ENCODE data around the gene STIL. TPM values are rescaled to one million over a fixed set of nuclear protein-coding genes. Genes with fewer than 3 reads are reported as not detected.

STIL gene
- polyA plus RNA-seq, 2 of the 4 experiments (the other 2 are of a cell fraction), result 10.1 to 21.7 TPM

GRCh38 chr1:47262787-47263413 is 51.0 kb downstream of the STIL start:
- DNase-seq (ENCODE audit: low read depth in 1 of 2, low spot score in 1 of 2), result peak; percentile 48 to 50
- peak; percentile 56 to 73; a peak in 4 of 6 replicates for ATAC-seq
- Histone ChIP-seq H3K9me3 (no peaks in the 10 kb centered on the region), H3K4me1 (no peaks in the 10 kb centered on the region), H3K4me2 (no peak overlapping the region), H3K4me3 (no peak overlapping the region), H3K27ac (no peak overlapping the region)
- WGBS (ENCODE audit: missing lambda C conversion rate), result 83% methylated on average over 1 of the region's 1 CpG
- TF ChIP-seq, protein P1, sequence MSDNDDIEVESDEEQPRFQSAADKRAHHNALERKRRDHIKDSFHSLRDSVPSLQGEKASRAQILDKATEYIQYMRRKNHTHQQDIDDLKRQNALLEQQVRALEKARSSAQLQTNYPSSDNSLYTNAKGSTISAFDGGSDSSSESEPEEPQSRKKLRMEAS (IDR thresholded peaks at IDR 0.05), result no peak
- no peak for TF ChIP-seq USF2 (IDR thresholded peaks at IDR 0.05)
- TF ChIP-seq CTCF (IDR thresholded peaks at IDR 0.05), result peak; percentile 65
- TF ChIP-seq EHF (CRISPR knock-in tag; IDR thresholded peaks at IDR 0.05), result no peak
- TF ChIP-seq GATA3 (IDR thresholded peaks at IDR 0.05; ENCODE audit: borderline replicate concordance), result no peak
- no peak for TF ChIP-seq KDM5A (IDR thresholded peaks at IDR 0.05)
- TF ChIP-seq, protein P2, sequence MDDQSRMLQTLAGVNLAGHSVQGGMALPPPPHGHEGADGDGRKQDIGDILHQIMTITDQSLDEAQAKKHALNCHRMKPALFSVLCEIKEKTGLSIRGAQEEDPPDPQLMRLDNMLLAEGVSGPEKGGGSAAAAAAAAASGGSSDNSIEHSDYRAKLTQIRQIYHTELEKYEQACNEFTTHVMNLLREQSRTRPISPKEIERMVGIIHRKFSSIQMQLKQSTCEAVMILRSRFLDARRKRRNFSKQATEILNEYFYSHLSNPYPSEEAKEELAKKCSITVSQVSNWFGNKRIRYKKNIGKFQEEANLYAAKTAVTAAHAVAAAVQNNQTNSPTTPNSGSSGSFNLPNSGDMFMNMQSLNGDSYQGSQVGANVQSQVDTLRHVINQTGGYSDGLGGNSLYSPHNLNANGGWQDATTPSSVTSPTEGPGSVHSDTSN (IDR thresholded peaks at IDR 0.05), result no peak
- no peak for TF ChIP-seq BHLHE40 (IDR thresholded peaks at IDR 0.05; ENCODE audit: low read depth, low read length)
- no peak for TF ChIP-seq FOSL2 (IDR thresholded peaks at IDR 0.05)
- no peak for TF ChIP-seq FOSL2 (CRISPR knock-in tag; IDR thresholded peaks at IDR 0.05)
- no peak for TF ChIP-seq JUNB (IDR thresholded peaks at IDR 0.05)
- no peak for TF ChIP-seq ZFP36 (IDR thresholded peaks at IDR 0.05; ENCODE audit: borderline replicate concordance, partially characterized antibody)
- TF ChIP-seq SMC3 (IDR thresholded peaks at IDR 0.05), result peak; percentile 63
- TF ChIP-seq RARB (CRISPR knock-in tag; IDR thresholded peaks at IDR 0.05), result no peak
- peak; percentile 53 to 55 for TF ChIP-seq RAD21 (conservative IDR thresholded peaks at IDR 0.05 in 1 of 2, IDR thresholded peaks at IDR 0.05 in 1 of 2)
- no peak for TF ChIP-seq NFE2L2 (conservative IDR thresholded peaks at IDR 0.05; ENCODE audit: low read length)
- no peak for TF ChIP-seq HOXB13 (CRISPR knock-in tag; IDR thresholded peaks at IDR 0.05; ENCODE audit: low read depth)
- TF ChIP-seq HMGXB4 (CRISPR knock-in tag; IDR thresholded peaks at IDR 0.05; ENCODE audit: borderline replicate concordance), result no peak
- no peak for TF ChIP-seq SREBF2 (IDR thresholded peaks at IDR 0.05)
- TF ChIP-seq, protein P3, sequence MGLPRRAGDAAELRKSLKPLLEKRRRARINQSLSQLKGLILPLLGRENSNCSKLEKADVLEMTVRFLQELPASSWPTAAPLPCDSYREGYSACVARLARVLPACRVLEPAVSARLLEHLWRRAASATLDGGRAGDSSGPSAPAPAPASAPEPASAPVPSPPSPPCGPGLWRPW (IDR thresholded peaks at IDR 0.05), result no peak
- no peak for TF ChIP-seq TP53 (CRISPR knock-in tag; IDR thresholded peaks at IDR 0.05)
- no peak for TF ChIP-seq ZSCAN20 (CRISPR knock-in tag; IDR thresholded peaks at IDR 0.05)
- TF ChIP-seq CEBPB (IDR thresholded peaks at IDR 0.05), result 0 out of 4 replicates have a peak, but pooled peaks of 1 of the 2 experiments have one; percentile 19
- TF ChIP-seq RFX5 (IDR thresholded peaks at IDR 0.05), result no peak
- CTCF ChIA-PET, result interaction anchor here (0.7 to 5.2 kb wide), 27 partner anchors 8 to 447 kb away, joined by 3 to 75 read pairs (median 3); partner anchors contain the start of gene PDZK1IP1
- no peak for FAIRE-seq
- POLR2A ChIA-PET, result no interaction called here

Measured in A549 (cell line).